Measurements from ENCODE around the gene HPCAL1.
"Not testable (repeated sequence)": the region's sequence is repeated elsewhere in the genome, so short reads cannot be mapped to it uniquely, and the experiment has no call there.

HPCAL1 gene

DNA sequence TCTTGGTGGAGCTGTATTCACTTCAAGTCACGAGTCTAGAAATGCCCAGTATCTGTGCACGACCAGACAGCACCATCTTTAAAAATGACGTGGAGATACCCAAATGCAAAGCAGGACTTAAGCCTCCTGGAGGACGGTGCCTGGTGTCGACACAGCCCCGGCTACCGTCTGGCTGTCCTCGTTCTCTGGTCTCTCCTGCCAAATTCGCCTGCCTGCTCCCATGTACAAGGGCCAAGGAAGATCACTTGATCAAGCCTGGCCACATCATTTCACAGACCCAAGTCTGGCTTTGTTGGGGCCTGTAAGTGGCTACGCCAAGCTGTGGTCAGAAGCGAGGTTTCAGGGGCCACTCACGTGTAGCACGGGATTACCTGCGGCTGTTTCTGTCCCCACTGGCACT, 136.0 kb downstream of the HPCAL1 start:
- no peaks in the 10 kb centered on the region for H3K27me3 ChIP-seq (replicated peaks)
- peaks cover 36% of the 10 kb centered on the region for H3K36me3 ChIP-seq (replicated peaks)
- in situ Hi-C loops (cut with HindIII; ENCODE audit: low pct_ligation_motif_present, low sequenced_read_pairs), result loop anchor here (25.0 kb wide), 1 partner anchor 326 kb away; the partner anchor contains the start of gene RRM2
- H3K4me3 ChIP-seq (ENCODE audit: low read depth, low read length), result no peak overlapping the region
- H3K27ac ChIP-seq, result no peak overlapping the region
- no peak for TF ChIP-seq CTCF (IDR thresholded peaks at IDR 0.05; ENCODE audit: low read depth, low read length, missing control alignments)
- DNase-seq, result no peak

- DNase-seq, result no peak
- Histone ChIP-seq H3K4me3 (ENCODE audit: low read depth, low read length) (no peak overlapping the region), H3K27ac (no peak overlapping the region), H3K27me3 (replicated peaks) (no peaks in the 10 kb centered on the region), H3K36me3 (replicated peaks) (peaks cover 40% of the 10 kb centered on the region)
- no peak for TF ChIP-seq CTCF (IDR thresholded peaks at IDR 0.05; ENCODE audit: low read depth, low read length, missing control alignments)
- in situ Hi-C loops (cut with HindIII; ENCODE audit: low pct_ligation_motif_present, low sequenced_read_pairs), result loop anchor here (25.0 kb wide), 1 partner anchor 327 kb away; the partner anchor contains the start of gene RRM2
These were observed 136.6 kb downstream of the HPCAL1 start for GRCh38 chr2:10439185-10439879.

DNA sequence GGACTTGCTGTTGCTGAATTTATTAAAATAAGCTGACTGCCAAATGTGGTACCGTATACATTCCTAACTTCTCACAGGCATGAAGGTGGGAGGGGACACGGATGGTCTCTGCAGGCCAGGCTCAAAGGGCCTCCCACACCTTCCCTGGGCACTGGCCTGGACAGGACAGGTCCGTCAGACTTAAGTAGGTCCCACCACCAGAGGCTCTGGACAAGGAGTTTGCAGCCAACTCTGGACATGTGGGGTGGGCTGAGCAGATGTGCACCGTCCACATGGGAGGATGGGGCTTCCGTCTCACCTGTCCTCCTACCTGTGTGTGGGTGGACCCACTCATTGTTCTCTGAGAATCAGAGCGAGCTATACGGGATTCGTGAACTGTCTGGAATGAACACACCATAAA, 137.3 kb downstream of the HPCAL1 start:
- H3K27me3 ChIP-seq (replicated peaks), result no peaks in the 10 kb centered on the region
- H3K36me3 ChIP-seq (replicated peaks), result peaks cover 44% of the 10 kb centered on the region
- no peak overlapping the region for H3K4me3 ChIP-seq (ENCODE audit: low read depth, low read length)
- no peak for TF ChIP-seq CTCF (IDR thresholded peaks at IDR 0.05; ENCODE audit: low read depth, low read length, missing control alignments)
- no peak for DNase-seq
- in situ Hi-C loops (cut with HindIII; ENCODE audit: low pct_ligation_motif_present, low sequenced_read_pairs), result loop anchor here (25.0 kb wide), 1 partner anchor 328 kb away; the partner anchor contains the start of gene RRM2
- H3K27ac ChIP-seq, result no peak overlapping the region

- in situ Hi-C loops (cut with HindIII; ENCODE audit: low pct_ligation_motif_present, low sequenced_read_pairs), result loop anchor here (25.0 kb wide), 1 partner anchor 328 kb away; the partner anchor contains the start of gene RRM2
- Histone ChIP-seq H3K4me3 (ENCODE audit: low read depth, low read length) (no peak overlapping the region), H3K27ac (no peak overlapping the region), H3K27me3 (replicated peaks) (no peaks in the 10 kb centered on the region), H3K36me3 (replicated peaks) (peaks cover 44% of the 10 kb centered on the region)
- DNase-seq, result no peak
- no peak for TF ChIP-seq CTCF (IDR thresholded peaks at IDR 0.05; ENCODE audit: low read depth, low read length, missing control alignments)
These were observed 138.0 kb downstream of the HPCAL1 start for GRCh38 chr2:10440736-10441135.

DNA sequence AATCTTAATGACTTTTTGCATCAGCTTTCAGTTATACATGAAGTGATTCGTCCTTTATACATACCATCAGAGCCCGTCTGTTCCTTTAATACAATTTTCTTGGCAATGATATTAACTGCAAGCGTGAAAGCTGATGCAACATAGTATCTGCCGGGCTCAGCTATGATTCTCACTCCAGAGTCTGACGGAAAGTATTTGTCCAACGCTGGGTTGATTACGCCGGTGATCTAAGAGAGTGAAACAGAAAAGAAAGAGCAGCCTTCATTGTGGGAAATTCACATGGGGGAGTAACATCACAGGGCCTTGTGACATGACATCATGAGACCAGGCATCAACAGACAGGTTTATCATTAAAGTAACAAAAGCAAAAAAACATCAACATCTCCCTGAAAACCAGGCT, 139.2 kb downstream of the HPCAL1 start:
- Histone ChIP-seq H3K27me3 (replicated peaks) (no peaks in the 10 kb centered on the region), H3K4me3 (ENCODE audit: low read depth, low read length) (no peak overlapping the region), H3K27ac (no peak overlapping the region), H3K36me3 (replicated peaks) (peaks cover 44% of the 10 kb centered on the region)
- in situ Hi-C loops (cut with HindIII; ENCODE audit: low pct_ligation_motif_present, low sequenced_read_pairs), result loop anchor here (25.0 kb wide), 1 partner anchor 330 kb away; the partner anchor contains the start of gene RRM2
- TF ChIP-seq CTCF (IDR thresholded peaks at IDR 0.05; ENCODE audit: low read depth, low read length, missing control alignments), result no peak
- DNase-seq, result no peak

DNA sequence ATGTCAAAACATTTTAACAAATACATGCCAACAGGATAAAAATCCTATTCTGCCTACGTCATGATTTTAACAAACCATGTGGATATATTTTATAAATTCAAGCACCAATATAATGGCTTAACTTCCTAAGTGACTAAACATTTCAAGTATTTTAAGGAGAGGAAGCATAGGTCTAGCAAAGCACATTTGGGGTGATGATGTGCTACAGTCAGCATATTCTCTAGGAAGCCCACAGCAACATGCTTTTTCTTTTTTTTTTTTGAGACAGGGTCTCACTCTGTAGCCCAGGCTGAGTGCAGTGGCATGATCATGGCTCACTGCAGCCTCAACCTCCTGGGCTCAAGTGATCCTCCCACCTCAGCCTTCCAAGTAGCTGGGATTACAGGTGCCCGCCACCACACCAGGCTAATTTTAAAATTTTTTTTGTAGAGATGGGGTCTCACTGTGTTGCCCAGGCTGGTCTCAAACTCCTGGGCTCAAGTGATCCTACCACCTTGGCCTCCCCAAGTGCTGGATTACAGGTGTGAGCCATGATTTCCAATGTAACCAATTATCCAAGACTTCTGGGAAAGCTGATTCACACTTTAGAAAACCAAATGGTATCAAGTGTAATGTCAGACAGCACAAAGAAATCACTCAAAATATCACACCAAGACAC, 139.9 kb downstream of the HPCAL1 start:
- not testable (repeated sequence) for H3K4me3 ChIP-seq (ENCODE audit: low read depth, low read length); H3K27me3 ChIP-seq (replicated peaks); DNase-seq; H3K27ac ChIP-seq
- in situ Hi-C loops (cut with HindIII; ENCODE audit: low pct_ligation_motif_present, low sequenced_read_pairs), result loop anchor here (25.0 kb wide), 1 partner anchor 330 kb away; the partner anchor contains the start of gene RRM2
- H3K36me3 ChIP-seq (replicated peaks), result peaks cover 44% of the 10 kb centered on the region

Measured in brain microvascular endothelial cell (primary cell).